Neural cell (in vitro differentiated cells): Measurements from ENCODE around the gene IL24.

ENCODE experiments used
- CTCF ChIP-seq: fragments of 450-650 bp; IDR thresholded peaks from 2 replicates; pipeline ENCODE4 v1.5.1; 2014; ENCODE audit warnings: antibody characterized with exemption, mild to moderate bottlenecking, moderate library complexity; ENCODE audit not compliant: poor library complexity, severe bottlenecking
- POLR2AphosphoS5 ChIP-seq: IDR thresholded peaks from 2 replicates; pipeline ENCODE4 v1.6.1; 2012

- TF ChIP-seq CTCF (no peak), POLR2AphosphoS5 (no peak)
Measured at GRCh38 chr1:206921772-206922265, 24.6 kb downstream of the IL24 start, which contains the start of gene FCMR.
